H1 (cell line): ENCODE data around the gene SLC32A1. TPM values are rescaled to one million over a fixed set of nuclear protein-coding genes. Genes with fewer than 3 reads are reported as not detected.

Experiments
- BCL11A ChIP-seq, 2 experiments: IDR thresholded peaks; one replicate each; pipeline ENCODE4 v1.6.1; 2011; ENCODE audit warnings: low read depth in 2 of 2, low read length in 2 of 2, mild to moderate bottlenecking in 2 of 2
- CHD2 ChIP-seq: IDR thresholded peaks from 2 replicates; pipeline ENCODE4 v1.6.1; 2012; ENCODE audit warnings: low read length, improper control_type of control experiment
- FOSL1 ChIP-seq: IDR thresholded peaks from 2 replicates; pipeline ENCODE4 v1.6.1; 2011; ENCODE audit warnings: mild to moderate bottlenecking, low read depth, low read length, moderate library complexity; ENCODE audit not compliant: insufficient read depth
- HDAC2 ChIP-seq, 2 experiments: fragments of 300-600 bp in 1 of 2; sonication (generic) in 1 of 2; IDR thresholded peaks; 2 replicates each; pipeline ENCODE4 v1.6.1; 2011 to 2012; ENCODE audit warnings: low read depth in 2 of 2, low read length in 2 of 2, mild to moderate bottlenecking in 2 of 2, moderate library complexity in 2 of 2, borderline replicate concordance in 1 of 2, inconsistent platforms in 1 of 2
- HDAC6 ChIP-seq: IDR thresholded peaks from one replicate; pipeline ENCODE4 v1.7.1; 2012; ENCODE audit warnings: low read depth, mild to moderate bottlenecking, inconsistent platforms, low read length, moderate library complexity
- SIRT6 ChIP-seq: IDR thresholded peaks from one replicate; pipeline ENCODE4 v1.7.1; 2012; ENCODE audit warnings: low read length, inconsistent platforms
- TAF1 ChIP-seq: IDR thresholded peaks from 2 replicates; pipeline ENCODE4 v1.6.1; 2011; ENCODE audit warnings: mild to moderate bottlenecking, low read depth, low read length
- TEAD4 ChIP-seq: IDR thresholded peaks from 2 replicates; pipeline ENCODE4 v1.6.1; 2012; ENCODE audit warnings: low read depth, low read length, inconsistent platforms, mixed read lengths
- polyA plus RNA-seq, 7 experiments: library from polyadenylated mRNA; depleted of rRNA in 3 of 7; stranded (reverse) in 5 of 7; unstranded in 2 of 7; fragments of >200 nt in 5 of 7; fragments of 200-250 nt in 2 of 7; gene quantifications; 1 replicate in 5 of 7; 2 replicates in 1 of 7; 4 replicates in 1 of 7; pipeline versions ENCODE4 v1.2.1 to v1.2.3, GENCODE V29; 2011 to 2013; ENCODE audit warnings: missing spikeins in 2 of 7, mixed read lengths in 2 of 7
- total RNA-seq: library from RNA; stranded (reverse); fragmentation: NEBNext Ultra II Directional; extraction: Animal tissue kit (Norgen Biotek cat#: 25700); gene quantifications from 2 replicates; pipeline ENCODE4 v1.2.1, GENCODE V29; 2021

SLC32A1 gene
- total and polyA plus RNA-seq, 2 of the 8 experiments (the other 6 are each of a cell fraction or from before 2014, with no cell fraction given): 0.09 to 0.15 TPM

DNA sequence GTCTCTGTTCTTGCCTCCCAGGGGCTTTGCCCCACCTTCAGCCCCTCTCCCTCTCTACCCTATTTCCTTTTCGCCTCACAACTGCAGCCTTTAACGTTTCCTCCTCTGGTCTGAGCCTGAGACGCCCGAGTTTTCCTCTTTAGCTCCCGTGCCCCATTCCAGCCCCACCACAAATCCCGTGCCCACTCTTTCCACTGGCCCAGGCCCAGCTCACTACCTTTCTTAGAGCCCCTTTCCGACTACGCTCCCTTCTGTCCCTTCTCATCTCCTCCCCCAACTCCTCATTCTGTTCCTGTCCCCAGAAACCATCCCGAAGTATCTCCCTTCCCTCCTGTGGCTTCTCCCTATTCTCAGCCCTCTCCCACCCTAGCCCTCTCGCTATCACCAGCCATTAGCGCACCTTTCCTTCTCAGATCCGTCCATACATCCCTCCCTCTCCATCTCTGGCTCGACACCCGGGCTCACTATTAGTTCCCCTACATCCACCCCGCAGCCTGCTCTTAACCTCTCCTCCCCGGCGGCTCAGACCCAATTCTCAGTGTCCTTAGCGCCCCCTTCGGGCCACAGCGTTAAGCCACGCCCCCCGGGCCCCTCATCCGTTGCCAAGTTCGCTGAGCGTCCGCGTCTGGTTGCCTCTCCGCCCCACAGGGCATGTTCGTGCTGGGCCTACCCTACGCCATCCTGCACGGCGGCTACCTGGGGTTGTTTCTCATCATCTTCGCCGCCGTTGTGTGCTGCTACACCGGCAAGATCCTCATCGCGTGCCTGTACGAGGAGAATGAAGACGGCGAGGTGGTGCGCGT lies 2.7 kb downstream of the SLC32A1 start (continued):
- no peak for TF ChIP-seq TEAD4
- no peak for TF ChIP-seq HDAC2 (IDR thresholded peaks at IDR 0.05; ENCODE audit: borderline replicate concordance in 1 of 2, low read depth in 2 of 2, low read length in 2 of 2)
- no peak for TF ChIP-seq SIRT6
- TF ChIP-seq CHD2: no peak
- TF ChIP-seq FOSL1: no peak
- no peak for TF ChIP-seq HDAC6
- no peak for TF ChIP-seq BCL11A (IDR thresholded peaks at IDR 0.05; ENCODE audit: low read depth in 2 of 2, low read length in 2 of 2)
- TF ChIP-seq TAF1: no peak
